PFSK-1 (cell line): Measurements from ENCODE around the gene MRPL39.

Experiments
- POLR2AphosphoS5 ChIP-seq: IDR thresholded peaks from 2 replicates; pipeline ENCODE4 v1.6.1; 2012; ENCODE audit warnings: low read depth, mild to moderate bottlenecking, control low read depth, low read length, moderate library complexity
- REST ChIP-seq, 2 experiments: IDR thresholded peaks; 2 replicates each; pipeline versions ENCODE4 v1.6.1 to v1.8.0; 2011 to 2012; ENCODE audit warnings: low read depth in 2 of 2, low read length in 2 of 2, control low read depth in 1 of 2, inconsistent platforms in 1 of 2, mild to moderate bottlenecking in 1 of 2, moderate library complexity in 1 of 2; ENCODE audit not compliant: insufficient read depth in 1 of 2
- TAF1 ChIP-seq: IDR thresholded peaks from 2 replicates; pipeline ENCODE4 v1.6.1; 2012; ENCODE audit warnings: low read length, control low read depth, borderline replicate concordance; ENCODE audit not compliant: insufficient read depth

- TF ChIP-seq POLR2AphosphoS5 = no peak
- no peak for TF ChIP-seq REST (IDR thresholded peaks at IDR 0.05; ENCODE audit: insufficient read depth in 1 of 2, low read depth in 2 of 2, low read length in 2 of 2)
- no peak for TF ChIP-seq TAF1
These were observed 29.7 kb downstream of the MRPL39 start for GRCh38 chr21:25577424-25578055.
